Measurements from ENCODE around the gene GART.
"Not testable (repeated sequence)": the region's sequence is repeated elsewhere in the genome, so short reads cannot be mapped to it uniquely, and the experiment has no call there.

GART gene

GRCh38 chr21:33541756-33542639 is at the start of gene GART:
Gene GART, minus strand, starts transcription at chr21:33542117. Its CDS starts 2,802 bp downstream, at chr21:33539315.
- Mint-ChIP-seq H3K27ac (peak within 1 kb of the TSS; percentile 100), H3K4me1 (ENCODE audit: low read depth) (peaks cover 38% of the 10 kb centered on the region), H3K27me3 (ENCODE audit: low read depth) (no peaks in the 10 kb centered on the region), H3K36me3 (ENCODE audit: low read depth) (peaks cover 58% of the 10 kb centered on the region), H3K9me3 (peaks cover 5% of the 10 kb centered on the region), H3K4me3 (peak within 1 kb of the TSS; percentile 98)
- DNase-seq (ENCODE audit: low spot score), result peak; percentile 84

- Mint-ChIP-seq H3K36me3 (ENCODE audit: low read depth) (peaks cover 20% of the 10 kb centered on the region), H3K27ac (peak within 1 kb of the TSS; percentile 90), H3K4me3 (peak within 1 kb of the TSS; percentile 94), H3K4me1 (ENCODE audit: low read depth) (peaks cover 20% of the 10 kb centered on the region), H3K9me3 (no peaks in the 10 kb centered on the region), H3K27me3 (ENCODE audit: low read depth) (no peaks in the 10 kb centered on the region)
- peak; percentile 92 for DNase-seq (ENCODE audit: low spot score)
Observed at GRCh38 chr21:33588485-33589335, 46.8 kb upstream of the GART start, which contains the start of gene DONSON. Gene DONSON, minus strand, starts transcription at chr21:33588684. Its CDS starts 43 bp downstream, at chr21:33588641.

- peak; percentile 35 for DNase-seq (ENCODE audit: low spot score)
- no peaks in the 10 kb centered on the region for H3K9me3 Mint-ChIP-seq
Observed at GRCh38 chr21:33587792-33588484, 46.0 kb upstream of the GART start.

GRCh38 chr21:33586927-33587326 is 45.0 kb upstream of the GART start:
- H3K4me1 Mint-ChIP-seq (ENCODE audit: low read depth), result peaks cover 20% of the 10 kb centered on the region
- H3K27me3 Mint-ChIP-seq (ENCODE audit: low read depth), result no peaks in the 10 kb centered on the region
- peak overlapping the region; percentile 71 for H3K4me3 Mint-ChIP-seq
- no peaks in the 10 kb centered on the region for H3K9me3 Mint-ChIP-seq
- peaks cover 26% of the 10 kb centered on the region for H3K36me3 Mint-ChIP-seq (ENCODE audit: low read depth)
- DNase-seq (ENCODE audit: low spot score), result no peak
- H3K27ac Mint-ChIP-seq, result peak overlapping the region; percentile 2

More at GRCh38 chr21:33587792-33588484, 46.0 kb upstream of the GART start:
- Mint-ChIP-seq H3K4me1 (ENCODE audit: low read depth) (peaks cover 20% of the 10 kb centered on the region), H3K27me3 (ENCODE audit: low read depth) (no peaks in the 10 kb centered on the region), H3K4me3 (peak overlapping the region; percentile 94), H3K36me3 (ENCODE audit: low read depth) (peaks cover 18% of the 10 kb centered on the region), H3K27ac (peak overlapping the region; percentile 90)

GRCh38 chr21:33584455-33584854 is 42.5 kb upstream of the GART start:
- H3K4me3 Mint-ChIP-seq, result no peak overlapping the region
- H3K4me1 Mint-ChIP-seq (ENCODE audit: low read depth), result peaks cover 20% of the 10 kb centered on the region
- no peak for DNase-seq (ENCODE audit: low spot score)
- H3K36me3 Mint-ChIP-seq (ENCODE audit: low read depth), result peaks cover 37% of the 10 kb centered on the region
- H3K9me3 Mint-ChIP-seq, result no peaks in the 10 kb centered on the region
- H3K27me3 Mint-ChIP-seq (ENCODE audit: low read depth), result no peaks in the 10 kb centered on the region
- peak overlapping the region; percentile 43 for H3K27ac Mint-ChIP-seq

GRCh38 chr21:33578959-33579542 is 37.1 kb upstream of the GART start:
- H3K36me3 Mint-ChIP-seq (ENCODE audit: low read depth), result peaks cover 48% of the 10 kb centered on the region
- no peaks in the 10 kb centered on the region for H3K9me3 Mint-ChIP-seq
- no peak overlapping the region for H3K4me3 Mint-ChIP-seq

GRCh38 chr21:33578214-33578613 is 36.3 kb upstream of the GART start:
- H3K27ac Mint-ChIP-seq, result no peak overlapping the region
- peaks cover 53% of the 10 kb centered on the region for H3K36me3 Mint-ChIP-seq (ENCODE audit: low read depth)
- H3K9me3 Mint-ChIP-seq, result no peaks in the 10 kb centered on the region
- H3K4me1 Mint-ChIP-seq (ENCODE audit: low read depth), result peaks cover 4% of the 10 kb centered on the region
- H3K27me3 Mint-ChIP-seq (ENCODE audit: low read depth), result no peaks in the 10 kb centered on the region
- DNase-seq (ENCODE audit: low spot score), result no peak
- no peak overlapping the region for H3K4me3 Mint-ChIP-seq

More at GRCh38 chr21:33578959-33579542, 37.1 kb upstream of the GART start:
- H3K27ac Mint-ChIP-seq, result peak overlapping the region; percentile 11
- peaks cover 2% of the 10 kb centered on the region for H3K4me1 Mint-ChIP-seq (ENCODE audit: low read depth)
- no peak for DNase-seq (ENCODE audit: low spot score)
- no peaks in the 10 kb centered on the region for H3K27me3 Mint-ChIP-seq (ENCODE audit: low read depth)

GRCh38 chr21:33576741-33577141 is 34.8 kb upstream of the GART start:
- H3K27ac Mint-ChIP-seq; H3K9me3 Mint-ChIP-seq; H3K4me1 Mint-ChIP-seq (ENCODE audit: low read depth); H3K4me3 Mint-ChIP-seq; H3K27me3 Mint-ChIP-seq (ENCODE audit: low read depth); DNase-seq (ENCODE audit: low spot score): not testable (repeated sequence)
- peaks cover 54% of the 10 kb centered on the region for H3K36me3 Mint-ChIP-seq (ENCODE audit: low read depth)

- H3K36me3 Mint-ChIP-seq (ENCODE audit: low read depth), result peaks cover 60% of the 10 kb centered on the region
- H3K27ac Mint-ChIP-seq, result no peak overlapping the region
Observed at GRCh38 chr21:33572350-33572749, 30.4 kb upstream of the GART start.

GRCh38 chr21:33569991-33570390 is 28.1 kb upstream of the GART start:
- Mint-ChIP-seq H3K27ac (no peak overlapping the region), H3K4me1 (ENCODE audit: low read depth) (peaks cover 8% of the 10 kb centered on the region), H3K4me3 (no peak overlapping the region), H3K36me3 (ENCODE audit: low read depth) (peaks cover 50% of the 10 kb centered on the region), H3K27me3 (ENCODE audit: low read depth) (no peaks in the 10 kb centered on the region), H3K9me3 (no peaks in the 10 kb centered on the region)
- no peak for DNase-seq (ENCODE audit: low spot score)

More at GRCh38 chr21:33572350-33572749, 30.4 kb upstream of the GART start:
- DNase-seq (ENCODE audit: low spot score), result no peak
- peaks cover 4% of the 10 kb centered on the region for H3K4me1 Mint-ChIP-seq (ENCODE audit: low read depth)
- H3K27me3 Mint-ChIP-seq (ENCODE audit: low read depth), result no peaks in the 10 kb centered on the region
- no peaks in the 10 kb centered on the region for H3K9me3 Mint-ChIP-seq
- no peak overlapping the region for H3K4me3 Mint-ChIP-seq

- Mint-ChIP-seq H3K4me3 (no peak overlapping the region), H3K27me3 (ENCODE audit: low read depth) (no peaks in the 10 kb centered on the region), H3K9me3 (no peaks in the 10 kb centered on the region), H3K36me3 (ENCODE audit: low read depth) (peaks cover 46% of the 10 kb centered on the region), H3K27ac (no peak overlapping the region), H3K4me1 (ENCODE audit: low read depth) (peaks cover 12% of the 10 kb centered on the region)
- DNase-seq (ENCODE audit: low spot score), result no peak
Observed at GRCh38 chr21:33568448-33568847, 26.5 kb upstream of the GART start.

- DNase-seq (ENCODE audit: low spot score), result no peak
- Mint-ChIP-seq H3K36me3 (ENCODE audit: low read depth) (peaks cover 45% of the 10 kb centered on the region), H3K27ac (no peak overlapping the region), H3K4me3 (no peak overlapping the region), H3K9me3 (no peaks in the 10 kb centered on the region), H3K27me3 (ENCODE audit: low read depth) (no peaks in the 10 kb centered on the region), H3K4me1 (ENCODE audit: low read depth) (peaks cover 12% of the 10 kb centered on the region)
Observed at GRCh38 chr21:33567914-33568313, 26.0 kb upstream of the GART start.

- Mint-ChIP-seq H3K27ac (no peak overlapping the region), H3K4me3 (no peak overlapping the region), H3K27me3 (ENCODE audit: low read depth) (no peaks in the 10 kb centered on the region), H3K4me1 (ENCODE audit: low read depth) (peaks cover 13% of the 10 kb centered on the region), H3K36me3 (ENCODE audit: low read depth) (peaks cover 40% of the 10 kb centered on the region), H3K9me3 (no peaks in the 10 kb centered on the region)
- DNase-seq (ENCODE audit: low spot score), result no peak
Observed at GRCh38 chr21:33566514-33566913, 24.6 kb upstream of the GART start.

All from T-helper 2 cell treated with Interferon-gamma antibody and Interleukin-4, amounts not matched to agents 5 μg/mL and 100 μg/mL, for 36 hours (primary cell).